NCI-H510A (cell line): Measurements from ENCODE around the gene EFR3B.

Source experiments
- DNase-seq: peaks from one replicate; lab custom pipeline; 2025; lab: John Stamatoyannopoulos, UW

The EFR3B gene

GRCh38 chr2:25187729-25188350 lies 146.0 kb downstream of the EFR3B start:
- DNase-seq, result no peak

GRCh38 chr2:25188405-25188804 lies 146.5 kb downstream of the EFR3B start:
- DNase-seq, result no peak

GRCh38 chr2:25190536-25190935 lies 148.7 kb downstream of the EFR3B start:
- no peak for DNase-seq

- no peak for DNase-seq
These were observed 152.8 kb downstream of the EFR3B start for GRCh38 chr2:25194576-25195122.

GRCh38 chr2:25197336-25198208 lies 155.7 kb downstream of the EFR3B start:
- no peak for DNase-seq

GRCh38 chr2:25198209-25198525 lies 156.3 kb downstream of the EFR3B start:
- DNase-seq, result no peak

- DNase-seq, result no peak
These were observed 156.7 kb downstream of the EFR3B start for GRCh38 chr2:25198576-25198975.

- no peak for DNase-seq
These were observed 159.4 kb downstream of the EFR3B start for GRCh38 chr2:25201265-25201664.

GRCh38 chr2:25201794-25202193 lies 159.9 kb downstream of the EFR3B start:
- no peak for DNase-seq

GRCh38 chr2:25202275-25202674 lies 160.4 kb downstream of the EFR3B start:
- DNase-seq, result no peak

- DNase-seq, result no peak
These were observed 162.4 kb downstream of the EFR3B start for GRCh38 chr2:25204190-25204838.

- no peak for DNase-seq
These were observed 165.2 kb downstream of the EFR3B start for GRCh38 chr2:25207078-25207545.
